Astrocyte (in vitro differentiated cells and primary cell): ENCODE data around the gene ARHGAP6. TPM values are rescaled to one million over a fixed set of nuclear protein-coding genes. Genes with fewer than 3 reads are reported as not detected.
A peak's percentile ranks its signal among the peaks of the same experiment; 100 is the strongest.

Experiments used
- DNase-seq: peaks from one replicate; pipeline ENCODE4 v3.0.0-alpha.2; 2010; ENCODE audit warnings: low read depth
- FAIRE-seq: peaks from 2 replicates; lab custom pipeline; 2011; peaks lifted over from hg19 to GRCh38; lab: Jason Lieb, UNC
- H2AFZ ChIP-seq: 2 replicates; pipeline ENCODE4 v1.6.0; 2012; ENCODE audit warnings: low read depth, low read length, inconsistent platforms
- H3K27ac ChIP-seq: 2 replicates; pipeline ENCODE4 v1.5.1; 2011; ENCODE audit warnings: low read depth, low read length, inconsistent platforms
- H3K27me3 ChIP-seq: 2 replicates; pipeline ENCODE4 v1.6.0; 2011; ENCODE audit warnings: low read length, inconsistent platforms; ENCODE audit not compliant: insufficient read depth
- H3K36me3 ChIP-seq: 2 replicates; pipeline ENCODE4 v1.5.1; 2011; ENCODE audit warnings: low read length, inconsistent platforms; ENCODE audit not compliant: insufficient read depth
- H3K4me1 ChIP-seq: 2 replicates; pipeline ENCODE4 v1.5.1; 2011; ENCODE audit warnings: low read length, inconsistent platforms; ENCODE audit not compliant: insufficient read depth
- H3K4me2 ChIP-seq: 2 replicates; pipeline ENCODE4 v1.6.0; 2012; ENCODE audit warnings: low read length, inconsistent platforms
- H3K4me3 ChIP-seq: 2 replicates; pipeline ENCODE4 v1.5.1; 2011; ENCODE audit warnings: low read depth, mild to moderate bottlenecking, low read length, inconsistent platforms; ENCODE audit not compliant: insufficient read depth
- H3K79me2 ChIP-seq: 2 replicates; pipeline ENCODE4 v1.6.0; 2012; ENCODE audit warnings: mild to moderate bottlenecking, low read length, inconsistent platforms; ENCODE audit not compliant: insufficient read depth
- H3K9ac ChIP-seq: 2 replicates; pipeline ENCODE4 v1.6.0; 2012; ENCODE audit warnings: mild to moderate bottlenecking, low read length, inconsistent platforms
- H3K9me3 ChIP-seq: 2 replicates; pipeline ENCODE4 v1.5.1; 2012; ENCODE audit warnings: low read depth, mild to moderate bottlenecking, low read length, inconsistent platforms; ENCODE audit not compliant: insufficient read depth
- H4K20me1 ChIP-seq: 2 replicates; pipeline ENCODE4 v1.6.0; 2012; ENCODE audit warnings: low read length, inconsistent platforms; ENCODE audit not compliant: insufficient read depth
- H3K27ac Mint-ChIP-seq: one replicate; pipeline ENCODE4 v1.8.0; 2021; ENCODE audit warnings: mild to moderate bottlenecking, mixed read lengths; ENCODE audit not compliant: unreplicated experiment
- H3K27me3 Mint-ChIP-seq: one replicate; pipeline ENCODE4 v1.8.0; 2021; ENCODE audit warnings: low read depth, mixed read lengths; ENCODE audit not compliant: unreplicated experiment
- H3K36me3 Mint-ChIP-seq: one replicate; pipeline ENCODE4 v1.8.0; 2021; ENCODE audit warnings: low read depth, mixed read lengths; ENCODE audit not compliant: unreplicated experiment
- H3K4me1 Mint-ChIP-seq: one replicate; pipeline ENCODE4 v1.8.0; 2021; ENCODE audit warnings: low read depth, mixed read lengths; ENCODE audit not compliant: unreplicated experiment
- H3K4me3 Mint-ChIP-seq: one replicate; pipeline ENCODE4 v1.8.0; 2021; ENCODE audit warnings: mild to moderate bottlenecking, moderate library complexity, mixed read lengths; ENCODE audit not compliant: unreplicated experiment
- H3K9me3 Mint-ChIP-seq: one replicate; pipeline ENCODE4 v1.8.0; 2021; ENCODE audit warnings: mild to moderate bottlenecking, mixed read lengths; ENCODE audit not compliant: unreplicated experiment
- EZH2 ChIP-seq: IDR thresholded peaks from 2 replicates; pipeline ENCODE4 v1.6.1; 2012; ENCODE audit warnings: mild to moderate bottlenecking, low read length, inconsistent platforms; ENCODE audit not compliant: insufficient read depth
- total RNA-seq: library from RNA; stranded (reverse); gene quantifications from 2 replicates; pipeline ENCODE4 v1.2.1, GENCODE V29; 2021
- TF ChIP-seq, protein P1 (sequence below): IDR thresholded peaks from 2 replicates; pipeline ENCODE4 v1.5.1; 2011; ENCODE audit warnings: low read depth, mild to moderate bottlenecking, inconsistent platforms, low read length, moderate library complexity; ENCODE audit not compliant: insufficient read depth

Gene ARHGAP6
- total RNA-seq, 1 donor from 2014 or later: 0.30 TPM

DNA sequence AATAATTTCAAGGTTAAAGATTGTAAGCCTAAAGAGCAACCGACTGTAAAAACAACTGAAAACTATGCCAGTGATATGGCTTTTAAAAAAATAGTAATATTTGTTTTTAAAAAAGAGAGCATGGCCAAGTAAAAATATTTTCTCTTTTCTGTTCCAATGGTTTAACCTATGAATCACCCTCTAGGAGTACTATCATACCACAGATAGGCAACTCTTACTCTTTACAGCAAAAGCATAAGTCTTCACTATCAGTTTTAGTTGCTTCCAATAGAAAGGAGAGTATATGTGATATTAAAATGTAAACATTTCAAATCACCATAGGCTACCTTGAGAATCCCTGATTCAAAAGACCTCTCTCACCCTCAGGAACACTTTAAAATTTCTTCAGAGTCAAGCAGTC lies 269.9 kb downstream of the ARHGAP6 start:
- Histone ChIP-seq H3K4me1 (no peaks in the 10 kb centered on the region), H3K27ac (no peak overlapping the region), H3K9me3 (no peaks in the 10 kb centered on the region), H3K4me2 (no peak overlapping the region), H3K79me2 (no peaks in the 10 kb centered on the region), H2AFZ (no peak overlapping the region), H4K20me1 (no peaks in the 10 kb centered on the region), H3K9ac (no peak overlapping the region), H3K36me3 (no peaks in the 10 kb centered on the region), H3K4me3 (no peak overlapping the region), H3K27me3 (no peaks in the 10 kb centered on the region)
- no peak for TF ChIP-seq EZH2
- TF ChIP-seq, protein P1, sequence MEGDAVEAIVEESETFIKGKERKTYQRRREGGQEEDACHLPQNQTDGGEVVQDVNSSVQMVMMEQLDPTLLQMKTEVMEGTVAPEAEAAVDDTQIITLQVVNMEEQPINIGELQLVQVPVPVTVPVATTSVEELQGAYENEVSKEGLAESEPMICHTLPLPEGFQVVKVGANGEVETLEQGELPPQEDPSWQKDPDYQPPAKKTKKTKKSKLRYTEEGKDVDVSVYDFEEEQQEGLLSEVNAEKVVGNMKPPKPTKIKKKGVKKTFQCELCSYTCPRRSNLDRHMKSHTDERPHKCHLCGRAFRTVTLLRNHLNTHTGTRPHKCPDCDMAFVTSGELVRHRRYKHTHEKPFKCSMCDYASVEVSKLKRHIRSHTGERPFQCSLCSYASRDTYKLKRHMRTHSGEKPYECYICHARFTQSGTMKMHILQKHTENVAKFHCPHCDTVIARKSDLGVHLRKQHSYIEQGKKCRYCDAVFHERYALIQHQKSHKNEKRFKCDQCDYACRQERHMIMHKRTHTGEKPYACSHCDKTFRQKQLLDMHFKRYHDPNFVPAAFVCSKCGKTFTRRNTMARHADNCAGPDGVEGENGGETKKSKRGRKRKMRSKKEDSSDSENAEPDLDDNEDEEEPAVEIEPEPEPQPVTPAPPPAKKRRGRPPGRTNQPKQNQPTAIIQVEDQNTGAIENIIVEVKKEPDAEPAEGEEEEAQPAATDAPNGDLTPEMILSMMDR: no peak
- H3K4me1 Mint-ChIP-seq: peaks cover 4% of the 10 kb centered on the region
- no peak overlapping the region for H3K4me3 Mint-ChIP-seq
- no peaks in the 10 kb centered on the region for H3K9me3 Mint-ChIP-seq
- no peaks in the 10 kb centered on the region for H3K27me3 Mint-ChIP-seq
- peak; percentile 81 for FAIRE-seq
- H3K36me3 Mint-ChIP-seq: no peaks in the 10 kb centered on the region
- DNase-seq: no peak
- no peak overlapping the region for H3K27ac Mint-ChIP-seq

DNA sequence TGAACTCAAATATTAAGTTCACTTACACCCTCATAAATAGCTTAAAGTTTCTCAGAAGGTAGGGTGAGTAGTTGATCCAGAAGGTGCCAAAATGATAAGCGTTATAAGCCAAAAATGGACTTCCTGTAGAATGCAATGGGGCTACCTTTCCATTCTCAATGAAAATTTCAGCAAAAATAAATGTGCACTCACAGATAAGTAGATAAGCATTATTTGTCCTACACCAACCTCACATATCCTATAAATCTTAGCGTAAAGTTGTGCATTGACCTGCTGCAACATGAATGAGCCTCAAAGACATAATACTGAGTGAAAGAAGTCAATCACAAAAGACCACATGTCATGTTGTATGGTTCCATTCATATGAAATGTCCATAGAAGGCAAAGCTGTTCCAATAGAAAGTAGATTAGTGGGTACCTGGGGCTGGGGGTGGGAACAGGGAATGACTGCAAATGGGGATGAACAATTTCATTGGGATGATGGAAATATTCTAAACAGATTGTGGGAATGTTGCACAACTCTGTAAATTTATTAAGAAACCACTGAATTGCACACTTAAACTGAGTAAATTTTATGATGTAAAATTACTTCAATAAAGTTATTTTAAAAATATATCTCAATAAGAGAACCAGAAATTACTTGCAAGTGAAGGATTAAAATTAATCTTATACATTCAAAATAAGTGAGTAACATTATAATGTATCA lies 271.6 kb downstream of the ARHGAP6 start:
- Mint-ChIP-seq H3K9me3 (no peaks in the 10 kb centered on the region), H3K27ac (no peak overlapping the region), H3K36me3 (no peaks in the 10 kb centered on the region), H3K4me3 (no peak overlapping the region), H3K4me1 (peaks cover 4% of the 10 kb centered on the region), H3K27me3 (no peaks in the 10 kb centered on the region)
- H3K79me2 ChIP-seq: no peaks in the 10 kb centered on the region
- H3K9me3 ChIP-seq: no peaks in the 10 kb centered on the region
- FAIRE-seq (peak; percentile 99), DNase-seq (no peak)
- H3K4me3 ChIP-seq: no peak overlapping the region
- no peaks in the 10 kb centered on the region for H3K27me3 ChIP-seq
- H3K4me1 ChIP-seq: no peaks in the 10 kb centered on the region
- TF ChIP-seq, protein P1: no peak
- TF ChIP-seq EZH2: no peak
- no peaks in the 10 kb centered on the region for H3K36me3 ChIP-seq
- no peak overlapping the region for H3K4me2 ChIP-seq
- H3K9ac ChIP-seq: no peak overlapping the region
- no peak overlapping the region for H2AFZ ChIP-seq
- H4K20me1 ChIP-seq: no peaks in the 10 kb centered on the region
- H3K27ac ChIP-seq: no peak overlapping the region

DNA sequence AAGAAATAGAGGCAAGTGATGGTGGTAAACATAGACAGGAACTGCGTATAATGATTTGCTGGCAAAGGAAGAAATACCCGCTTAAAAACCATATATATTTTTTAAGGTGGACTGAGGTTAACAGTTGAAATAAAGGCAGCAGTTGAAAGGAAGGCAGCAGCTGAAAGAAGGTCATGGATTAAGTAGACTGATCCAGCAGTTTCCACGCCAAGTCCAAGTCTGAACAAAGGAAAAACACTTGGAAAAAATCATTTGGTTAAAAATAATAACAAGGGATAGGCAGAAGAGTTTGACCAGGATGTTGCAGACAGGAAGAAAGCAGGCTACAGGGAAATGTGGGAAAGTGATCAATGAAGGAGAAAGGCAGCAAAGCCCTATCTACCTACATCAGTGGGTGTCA lies 278.9 kb downstream of the ARHGAP6 start:
- no peaks in the 10 kb centered on the region for H3K36me3 Mint-ChIP-seq
- Histone ChIP-seq H3K4me3 (no peak overlapping the region), H3K79me2 (no peaks in the 10 kb centered on the region), H3K9ac (no peak overlapping the region), H3K27ac (no peak overlapping the region), H3K36me3 (no peaks in the 10 kb centered on the region), H3K27me3 (no peaks in the 10 kb centered on the region), H4K20me1 (no peaks in the 10 kb centered on the region), H3K4me1 (peaks cover 5% of the 10 kb centered on the region), H2AFZ (no peak overlapping the region), H3K4me2 (no peak overlapping the region), H3K9me3 (no peaks in the 10 kb centered on the region)
- no peaks in the 10 kb centered on the region for H3K27me3 Mint-ChIP-seq
- no peak for DNase-seq
- TF ChIP-seq EZH2: no peak
- TF ChIP-seq, protein P1: no peak
- peak; percentile 39 for FAIRE-seq
- H3K27ac Mint-ChIP-seq: no peak overlapping the region
- H3K4me3 Mint-ChIP-seq: no peak overlapping the region
- H3K9me3 Mint-ChIP-seq: no peaks in the 10 kb centered on the region
- peaks cover 4% of the 10 kb centered on the region for H3K4me1 Mint-ChIP-seq
